ENCODE measurements around the gene DLL1. TPM values are rescaled to one million over a fixed set of nuclear protein-coding genes. Genes with fewer than 3 reads are reported as not detected.

The DLL1 gene
- total and polyA plus RNA-seq, 12 donors = 2.6 to 27.2 (median 8.7) TPM

GRCh38 chr6:170295510-170296422 lies 4.9 kb upstream of the DLL1 start:
- 1% methylated on average over 91 to 109 of the region's 109 CpGs for WGBS, 2 donors
- Histone ChIP-seq H3K4me3 (peak overlapping the region; percentile 40 to 62 (median 55)), H3K27ac (peak overlapping the region in 1 of 10 donors; percentile 15), H3K9me3 (no peaks in the 10 kb centered on the region), H3K27me3 (peaks cover 11 to 96% (median 34%) of the 10 kb centered on the region in 7 donors), H3K36me3 (no peaks in the 10 kb centered on the region), H3K4me1 (peaks cover 24 to 52% (median 39%) of the 10 kb centered on the region in 9 donors)
- ATAC-seq (peak in 1 of 8 donors; percentile 42), DNase-seq (peak in 1 of 2 donors; percentile 42)
- TF ChIP-seq CTCF (IDR thresholded peaks at IDR 0.05) = no peak
- intact Hi-C loops (cut with DNase I) = loop anchor here in 5 of 10 donors (5.0 to 10.0 kb wide), 7 partner anchors 229 to 501 kb away; no protein-coding TSS in a partner anchor

- DNase-seq = no peak
- peaks cover 24 to 52% (median 39%) of the 10 kb centered on the region in 9 donors for H3K4me1 ChIP-seq
- H3K27ac ChIP-seq = peak overlapping the region in 1 of 10 donors; percentile 15
- no peak for ATAC-seq
- 13 to 16% methylated on average over 30 of the region's 30 CpGs for WGBS, 2 donors
- H3K9me3 ChIP-seq = no peaks in the 10 kb centered on the region
- H3K36me3 ChIP-seq = no peaks in the 10 kb centered on the region
- H3K4me3 ChIP-seq = peak overlapping the region; percentile 40 to 62 (median 55)
- intact Hi-C loops (cut with DNase I) = loop anchor here (5.0 to 10.0 kb wide), 16 partner anchors 118 to 500 kb away; no protein-coding TSS in a partner anchor
- peaks cover 11 to 100% (median 34%) of the 10 kb centered on the region in 7 donors for H3K27me3 ChIP-seq
- no peak for TF ChIP-seq CTCF (IDR thresholded peaks at IDR 0.05)
Measured at GRCh38 chr6:170294813-170295509, 4.1 kb upstream of the DLL1 start.

GRCh38 chr6:170294298-170294730 lies 3.4 kb upstream of the DLL1 start:
- WGBS, 2 donors = 49 to 62% methylated on average over 2 of the region's 2 CpGs
- ATAC-seq = no peak

More at GRCh38 chr6:170294298-170294730, 3.4 kb upstream of the DLL1 start:
- peaks cover 27 to 56% (median 44%) of the 10 kb centered on the region in 9 donors for H3K4me1 ChIP-seq
- no peak for TF ChIP-seq CTCF (IDR thresholded peaks at IDR 0.05)
- H3K27me3 ChIP-seq = peaks cover 11 to 100% (median 38%) of the 10 kb centered on the region in 7 donors
- intact Hi-C loops (cut with DNase I) = loop anchor here (5.0 to 10.0 kb wide), 15 partner anchors 117 to 500 kb away; no protein-coding TSS in a partner anchor
- no peak for DNase-seq
- H3K4me3 ChIP-seq = no peak overlapping the region
- H3K9me3 ChIP-seq = no peaks in the 10 kb centered on the region
- no peak overlapping the region for H3K27ac ChIP-seq
- no peaks in the 10 kb centered on the region for H3K36me3 ChIP-seq

Data from heart right ventricle (tissue), 16 donors.